GM18511 (cell line): Measurements from ENCODE around the gene PLXNA2.

Source experiments
- ATAC-seq: cut with Tn5 transposase; IDR thresholded peaks from one replicate; pipeline ENCODE4 v1.9.1; 2021; ENCODE audit warnings: mild to moderate bottlenecking, moderate library complexity; ENCODE audit not compliant: unreplicated experiment

PLXNA2 gene

DNA sequence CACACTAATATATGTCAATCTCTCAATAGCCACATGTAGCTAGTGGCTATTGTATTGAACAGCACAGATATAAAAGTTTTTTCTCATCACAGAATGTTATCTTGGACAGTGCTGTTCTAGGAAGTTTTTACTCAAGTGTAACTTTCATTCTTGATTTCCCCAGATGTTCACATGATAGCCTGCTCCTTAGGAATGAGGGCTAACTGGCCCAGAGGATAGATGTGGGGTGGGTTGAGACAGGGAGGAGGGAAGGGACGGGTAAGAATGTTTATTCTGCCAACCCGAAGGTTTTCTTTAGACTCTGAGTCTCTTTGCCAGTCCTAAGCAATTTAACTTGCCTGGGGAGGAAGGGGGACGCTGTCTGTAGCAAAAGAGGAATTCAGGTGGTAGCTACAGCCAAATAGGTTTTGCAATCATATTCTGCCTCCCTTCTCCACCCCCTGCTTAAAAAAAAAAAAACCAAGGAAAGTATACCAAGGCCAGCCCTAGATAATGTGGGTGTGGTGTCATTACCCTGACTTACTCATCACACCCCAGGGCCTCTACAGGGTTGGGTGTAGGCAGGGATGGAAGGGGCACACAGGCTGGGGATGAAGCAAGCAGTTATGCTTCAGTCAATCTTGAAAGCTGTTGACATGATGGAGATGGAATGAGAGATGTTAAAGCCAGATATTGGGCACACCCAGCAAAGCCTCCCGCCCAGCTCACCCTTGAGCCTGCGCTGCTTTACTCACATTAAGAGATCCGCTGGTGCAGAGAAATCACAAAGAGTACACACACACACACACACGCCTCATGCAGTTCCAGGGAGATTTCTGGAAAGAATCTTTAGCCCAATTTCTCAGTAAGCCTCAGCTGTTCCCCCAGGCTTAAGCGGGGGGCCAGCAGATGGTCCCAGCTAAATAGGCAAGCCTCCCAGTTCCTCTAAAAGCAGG, 59.9 kb downstream of the PLXNA2 start:
- ATAC-seq: no peak

DNA sequence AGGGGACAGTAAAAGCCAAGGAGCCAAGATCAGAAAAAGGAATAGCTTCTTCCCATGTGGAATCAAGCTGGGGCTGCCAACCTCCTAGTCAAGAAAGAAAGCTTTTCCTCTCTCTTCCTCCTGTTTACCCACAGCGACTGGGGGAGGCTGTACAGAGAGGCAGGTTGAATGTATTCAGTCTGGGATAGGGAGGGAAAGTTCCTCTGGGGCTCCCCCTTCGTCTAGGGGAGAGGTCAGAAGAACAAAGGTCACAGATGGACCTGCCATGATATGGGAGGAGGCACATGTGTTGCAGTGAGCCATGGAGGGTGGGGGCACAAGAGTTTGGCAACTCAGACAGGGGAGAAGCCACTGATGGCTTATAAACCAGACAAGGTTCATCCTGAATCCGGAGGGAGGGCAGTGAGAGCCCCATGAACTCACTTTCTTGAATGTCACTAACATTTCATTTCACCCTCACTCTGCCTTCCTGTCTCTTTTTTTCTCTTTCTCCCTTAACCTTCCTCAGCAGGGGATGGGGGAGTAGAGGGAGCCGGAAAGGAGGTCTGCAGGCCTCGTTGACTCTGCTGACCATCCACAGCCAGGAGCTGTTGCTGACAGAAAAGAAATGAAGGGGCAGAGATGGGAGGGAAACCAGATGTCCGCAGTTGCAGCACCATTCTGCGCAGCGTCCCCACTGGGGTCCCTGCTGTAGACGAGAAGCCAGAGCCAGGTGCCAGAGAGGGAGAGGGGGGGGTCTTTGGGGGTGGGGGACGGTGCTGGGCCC, 61.1 kb downstream of the PLXNA2 start:
- no peak for ATAC-seq

DNA sequence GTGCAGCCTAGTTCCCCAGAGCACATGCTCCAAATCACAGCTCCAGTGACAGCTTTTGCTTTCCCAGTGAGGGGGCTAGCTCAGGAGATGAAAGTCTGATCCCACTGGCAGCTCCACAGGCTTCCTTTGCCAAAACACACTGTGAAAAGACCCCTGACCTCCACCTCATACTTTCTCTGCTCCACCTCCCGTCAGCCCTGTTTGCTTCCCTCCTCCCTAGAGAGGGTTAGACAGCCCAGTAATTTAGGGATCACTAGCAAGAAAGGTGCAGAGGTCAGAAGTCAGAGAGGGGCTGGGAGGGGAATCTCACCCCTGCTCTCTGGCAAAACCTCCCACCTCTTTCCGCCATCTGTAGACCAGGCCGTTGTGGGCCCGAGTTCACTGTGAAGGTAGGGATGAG, 62.8 kb downstream of the PLXNA2 start:
- ATAC-seq: no peak

DNA sequence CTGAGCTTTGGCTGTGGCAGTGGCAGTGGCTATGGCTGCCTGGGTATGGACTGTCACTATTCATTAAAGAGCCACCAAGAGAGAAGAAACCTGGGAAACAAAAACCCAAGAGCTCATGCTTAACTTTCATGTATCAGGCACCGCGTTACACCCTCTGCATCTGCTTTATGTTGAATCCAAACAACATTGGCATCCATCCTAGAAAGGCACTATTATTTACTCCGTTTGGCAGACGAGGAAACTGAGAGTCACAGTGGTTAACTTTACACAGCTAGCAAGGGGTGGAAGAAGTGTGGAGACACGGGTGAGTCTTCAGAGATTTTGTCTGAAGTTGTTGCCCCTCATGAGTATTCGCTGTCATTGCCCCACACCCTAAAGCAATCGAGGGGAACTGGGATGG, 63.8 kb downstream of the PLXNA2 start:
- ATAC-seq: no peak

DNA sequence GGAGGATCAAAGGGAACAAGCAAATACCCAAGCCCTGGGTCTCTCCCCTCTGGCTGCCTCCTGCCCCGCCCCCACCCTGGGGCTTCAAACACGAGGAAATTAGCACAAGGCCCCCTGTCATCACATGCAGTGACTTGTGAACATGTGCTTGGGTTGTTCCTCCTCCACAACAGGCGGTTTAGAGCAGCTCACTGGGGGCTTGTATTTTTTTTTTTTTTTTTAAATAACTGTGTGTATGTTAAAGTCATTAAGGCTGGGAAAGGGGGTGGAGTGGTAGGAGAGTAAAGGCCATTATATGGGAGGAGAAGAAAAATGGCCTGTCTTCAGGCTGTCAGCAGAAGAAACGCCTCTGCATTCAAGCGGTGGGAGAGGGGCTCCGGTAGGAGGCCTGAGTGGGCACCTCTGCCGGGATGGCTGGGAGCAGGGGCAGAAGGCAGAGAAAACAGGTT, 64.2 kb downstream of the PLXNA2 start:
- ATAC-seq: no peak

DNA sequence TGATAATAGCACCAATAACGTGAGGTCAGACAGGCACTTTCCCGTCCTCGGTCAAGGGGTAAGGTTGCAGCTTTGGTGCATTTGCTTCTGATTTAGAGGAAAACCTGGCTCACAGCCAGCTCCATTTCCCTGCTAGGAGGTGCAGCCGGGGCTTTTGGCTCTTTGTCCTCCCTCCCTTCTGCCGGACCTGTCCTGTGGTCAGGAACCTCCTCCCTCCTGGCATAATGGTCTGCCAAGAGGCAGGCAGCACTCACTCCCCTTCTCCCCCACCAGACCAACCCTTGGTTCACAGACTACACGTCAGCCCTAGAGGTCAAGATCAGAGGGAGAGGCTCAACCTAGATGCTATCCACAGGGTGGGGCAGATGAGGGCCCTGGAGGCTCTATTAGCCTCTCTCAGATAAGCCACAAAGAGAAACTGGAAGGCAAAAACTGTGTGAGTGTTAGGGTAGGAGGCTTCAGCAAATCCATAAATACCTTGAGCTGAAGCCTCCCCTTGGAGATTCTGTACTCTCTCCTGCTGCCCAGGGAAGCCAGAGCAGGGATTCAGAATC, 64.8 kb downstream of the PLXNA2 start:
- no peak for ATAC-seq

DNA sequence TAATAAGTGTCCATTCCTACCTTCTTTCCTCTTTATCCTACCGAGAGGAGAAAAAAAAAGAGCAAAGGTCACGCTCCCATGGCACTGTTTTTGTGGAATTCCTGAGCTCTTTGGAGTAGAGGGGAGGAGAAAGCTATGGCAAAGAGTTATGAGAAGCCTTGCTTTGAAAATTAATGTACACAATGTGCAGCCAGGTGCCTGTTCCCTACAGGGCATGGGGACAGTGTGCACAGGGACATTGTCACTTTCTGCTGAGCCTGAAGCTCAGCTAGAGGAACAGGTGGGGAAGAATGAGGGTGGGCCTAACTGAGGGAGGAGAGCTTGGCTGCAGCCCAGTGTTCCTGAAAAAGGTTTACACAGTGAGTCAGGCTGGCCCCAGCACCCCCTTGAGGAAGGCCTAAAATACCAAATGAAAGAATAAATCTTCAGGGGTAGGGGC, 66.1 kb downstream of the PLXNA2 start:
- no peak for ATAC-seq

DNA sequence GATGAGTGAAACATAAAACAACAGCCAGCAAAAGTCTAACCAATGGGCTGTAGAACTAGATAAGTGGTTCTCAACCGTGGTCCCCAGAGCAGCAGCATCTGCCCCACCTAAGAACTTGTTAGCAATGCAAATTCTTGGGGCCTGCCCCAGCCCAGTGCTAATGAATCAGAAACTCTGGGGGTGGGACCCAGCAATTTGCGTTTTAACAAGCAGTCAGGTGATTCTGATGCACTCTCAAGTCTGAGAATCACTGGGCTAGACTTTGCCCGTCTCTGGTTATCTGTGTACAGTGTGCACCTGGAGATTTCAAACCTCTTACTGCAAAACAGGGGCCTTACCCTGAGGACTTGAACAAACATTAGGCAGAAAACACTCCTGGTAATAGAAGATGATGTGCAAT, 66.5 kb downstream of the PLXNA2 start:
- ATAC-seq: peak; percentile 64

DNA sequence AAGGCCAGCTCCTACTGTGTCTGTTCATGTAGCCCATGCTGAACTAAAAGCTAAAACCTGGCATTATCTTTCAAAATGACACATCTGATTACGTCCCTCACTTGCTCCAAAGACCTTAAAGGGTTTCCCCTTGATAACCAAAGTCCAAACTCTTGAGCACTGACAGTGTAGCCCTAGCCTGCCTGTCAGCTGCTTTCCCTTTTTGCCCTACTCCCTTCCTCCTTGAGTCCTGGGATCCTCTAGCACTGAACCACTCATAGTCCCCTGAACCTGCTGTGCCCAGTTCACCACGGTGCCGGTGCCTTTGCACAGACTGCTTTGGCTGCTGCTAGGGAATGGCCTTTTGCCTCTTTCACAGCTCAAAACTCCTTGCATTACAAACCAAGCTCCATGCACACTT, 67.5 kb downstream of the PLXNA2 start:
- ATAC-seq: no peak

DNA sequence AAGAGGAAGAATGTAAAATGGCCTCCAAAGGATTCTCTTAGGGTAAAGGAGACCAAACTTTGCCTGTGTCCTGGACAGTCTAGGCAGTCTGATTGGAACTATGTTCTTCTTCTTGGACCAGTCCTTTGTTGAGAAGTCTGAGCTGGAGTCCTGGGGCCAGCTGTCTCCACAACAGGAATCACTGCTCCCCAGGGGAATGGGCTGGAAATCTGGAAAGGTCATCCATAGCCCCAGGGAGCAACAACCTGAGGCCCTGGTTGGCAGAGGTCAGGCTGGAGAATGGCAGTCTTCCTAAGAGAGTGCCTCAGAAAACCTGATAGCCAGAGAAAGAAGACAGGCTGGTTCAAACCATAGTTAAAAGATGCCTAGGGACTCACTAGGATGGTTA, 68.7 kb downstream of the PLXNA2 start:
- ATAC-seq: no peak

DNA sequence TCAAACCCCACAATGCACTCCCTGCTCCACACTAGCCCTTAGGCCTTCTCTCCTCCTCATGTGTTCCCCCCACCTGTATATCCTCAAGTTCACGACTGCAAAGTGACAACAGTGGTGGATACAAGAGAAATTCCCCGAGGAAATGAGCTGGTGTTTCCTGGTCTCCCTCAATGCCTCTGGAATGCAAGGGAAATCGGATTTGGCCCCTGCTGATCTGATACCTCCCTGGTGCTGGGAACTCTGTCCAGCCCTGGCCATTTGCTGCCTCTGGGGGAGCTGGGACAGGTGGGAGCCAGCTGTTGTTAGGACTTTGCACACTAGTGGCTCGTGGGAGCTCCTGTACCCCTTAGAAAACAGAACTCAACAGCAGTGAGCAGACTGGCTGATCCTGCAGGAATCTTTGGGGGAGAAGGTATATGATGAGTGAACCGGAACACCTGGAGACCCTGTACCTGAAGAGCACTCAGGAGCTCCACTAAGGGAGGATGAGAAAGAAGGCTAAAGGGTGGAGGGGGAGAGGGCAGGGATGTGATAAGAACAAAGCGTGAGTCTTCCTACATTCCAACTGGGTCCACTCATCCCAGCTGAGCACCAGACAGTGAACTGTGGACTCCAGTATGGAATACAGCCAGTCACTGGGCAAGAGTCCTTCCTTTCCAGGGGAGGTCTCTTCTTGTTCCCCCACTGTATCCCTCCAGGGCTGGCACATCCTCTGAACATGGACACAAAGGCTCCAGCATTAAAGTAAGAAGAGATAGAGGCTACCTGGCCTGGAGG, 69.3 kb downstream of the PLXNA2 start:
- no peak for ATAC-seq

DNA sequence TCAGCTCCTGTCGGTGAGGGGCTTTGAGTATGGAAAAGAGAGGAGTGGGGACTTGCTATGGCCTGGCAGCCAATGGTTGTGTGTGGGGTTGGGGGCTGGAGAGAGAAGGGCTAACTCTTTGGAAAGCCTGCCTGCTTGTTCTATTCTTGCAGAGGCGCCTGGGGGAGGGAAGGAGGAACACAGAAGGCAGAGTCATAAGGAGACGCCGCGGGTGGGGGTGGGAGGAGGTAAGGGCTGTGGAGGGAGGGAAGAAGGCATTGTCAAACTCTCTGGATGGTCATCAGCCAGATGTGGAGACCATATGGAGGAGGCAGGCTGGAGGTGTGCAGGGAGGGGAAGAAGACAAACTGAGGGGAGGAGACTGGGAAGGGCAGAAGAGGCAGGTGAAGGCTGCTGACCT, 70.0 kb downstream of the PLXNA2 start:
- ATAC-seq: no peak

DNA sequence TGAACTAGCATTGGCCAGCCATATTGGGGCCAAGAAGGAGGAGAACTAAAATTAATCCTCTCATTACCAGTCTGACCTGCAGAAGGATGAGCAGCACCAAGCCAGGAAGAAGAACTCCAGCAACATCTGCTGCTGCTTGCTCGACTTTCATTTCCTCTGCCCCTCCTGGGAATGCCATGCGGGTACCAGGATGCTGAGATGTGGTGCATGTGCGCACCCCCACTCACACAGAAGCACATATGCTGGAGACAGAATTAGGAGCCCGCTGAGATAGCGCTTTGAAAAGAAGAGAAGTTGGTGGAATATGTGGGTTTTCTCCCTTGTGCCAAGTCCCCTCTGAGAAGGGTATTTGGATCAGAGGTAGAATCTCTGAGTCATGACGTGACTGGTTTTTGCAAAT, 70.4 kb downstream of the PLXNA2 start:
- no peak for ATAC-seq

DNA sequence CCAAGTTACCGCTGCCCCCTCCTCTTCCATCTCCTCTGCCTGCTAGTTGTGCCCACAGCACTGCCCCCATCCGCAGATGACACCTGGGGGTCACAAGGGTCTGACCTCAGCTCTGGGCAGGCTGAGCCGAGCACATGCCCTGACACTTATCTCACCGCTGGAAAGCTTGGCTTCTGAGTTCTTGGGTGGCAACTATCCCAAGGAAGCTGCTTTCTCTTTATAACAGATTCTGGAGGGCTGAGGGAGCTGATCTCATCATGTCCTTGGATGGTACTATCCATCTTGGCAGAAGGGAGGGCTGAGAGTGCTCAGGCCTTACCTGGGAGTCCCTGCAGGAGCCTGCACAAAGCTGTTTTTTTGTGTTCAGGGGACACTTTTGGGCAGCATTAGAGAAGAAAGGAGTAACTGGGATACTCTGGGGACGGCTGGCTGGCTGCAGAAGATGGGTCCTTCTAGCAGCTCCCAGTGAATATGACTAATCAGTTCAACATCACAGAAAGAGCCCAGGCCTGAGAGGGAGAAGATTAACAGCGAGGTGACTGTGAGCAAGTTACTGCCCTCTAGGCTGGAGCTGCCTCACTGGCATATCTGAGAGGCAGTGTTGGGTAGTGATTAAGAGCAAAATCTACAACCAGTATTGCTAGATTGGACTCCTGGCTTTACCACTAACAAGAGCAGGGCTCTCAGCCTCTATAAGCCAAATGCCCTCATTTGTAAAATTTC, 71.6 kb downstream of the PLXNA2 start:
- no peak for ATAC-seq

DNA sequence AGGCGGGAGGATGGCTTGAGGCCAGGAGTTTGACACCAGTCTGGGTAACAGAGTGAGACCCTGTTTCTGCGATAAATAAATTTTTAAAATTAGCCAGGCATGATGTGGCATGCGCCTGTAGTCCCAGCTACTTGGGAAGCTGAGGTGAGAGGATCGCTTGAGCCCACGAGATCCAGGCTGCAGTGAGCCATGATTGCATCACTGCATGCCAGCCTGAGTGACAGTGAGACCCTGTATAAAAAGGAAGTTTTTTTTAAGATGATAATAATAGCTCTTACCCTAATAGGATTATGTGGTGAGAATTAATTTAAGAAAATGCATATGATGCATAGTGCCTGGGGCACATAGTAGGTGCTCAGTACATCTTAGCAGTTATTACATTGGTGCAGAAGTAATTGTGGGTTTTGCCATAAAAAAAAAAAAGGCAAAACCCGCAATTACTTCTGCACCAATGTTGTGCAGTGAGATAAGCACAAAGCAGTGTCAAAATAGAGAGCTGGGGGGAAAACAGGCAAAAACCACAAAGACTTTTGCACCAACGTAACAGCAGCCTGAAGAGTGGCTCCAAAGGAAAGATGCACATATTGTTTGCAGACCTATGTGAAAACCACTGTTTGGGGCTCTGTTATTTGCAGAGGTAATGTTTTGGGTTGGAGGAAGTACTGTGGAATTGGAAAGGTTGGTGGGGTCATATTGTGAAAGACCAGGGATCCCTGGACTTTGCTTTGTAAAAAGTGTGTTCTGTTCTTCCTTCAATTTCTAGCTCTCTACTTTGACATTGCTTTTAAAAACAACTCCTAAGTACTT, 72.4 kb downstream of the PLXNA2 start:
- ATAC-seq: no peak

DNA sequence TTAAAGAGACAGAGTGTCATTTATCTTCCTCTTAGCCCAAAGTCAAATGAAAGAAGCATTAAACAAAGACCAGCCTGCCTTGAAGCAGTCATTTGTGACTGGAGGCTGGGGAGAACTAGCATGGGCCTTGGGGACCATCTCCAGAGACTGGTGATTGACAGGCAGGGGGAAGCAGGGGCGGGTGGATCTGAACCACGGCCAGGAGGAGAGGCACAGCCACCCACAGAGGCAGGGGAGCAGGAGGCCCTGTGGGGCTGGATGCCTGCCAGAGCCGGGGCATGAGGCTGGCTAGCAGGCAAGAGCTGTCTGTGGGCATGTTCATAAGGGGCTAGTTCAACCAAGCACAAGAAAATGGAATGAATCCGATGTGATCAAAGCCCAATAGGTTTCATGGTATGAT, 73.9 kb downstream of the PLXNA2 start:
- no peak for ATAC-seq

DNA sequence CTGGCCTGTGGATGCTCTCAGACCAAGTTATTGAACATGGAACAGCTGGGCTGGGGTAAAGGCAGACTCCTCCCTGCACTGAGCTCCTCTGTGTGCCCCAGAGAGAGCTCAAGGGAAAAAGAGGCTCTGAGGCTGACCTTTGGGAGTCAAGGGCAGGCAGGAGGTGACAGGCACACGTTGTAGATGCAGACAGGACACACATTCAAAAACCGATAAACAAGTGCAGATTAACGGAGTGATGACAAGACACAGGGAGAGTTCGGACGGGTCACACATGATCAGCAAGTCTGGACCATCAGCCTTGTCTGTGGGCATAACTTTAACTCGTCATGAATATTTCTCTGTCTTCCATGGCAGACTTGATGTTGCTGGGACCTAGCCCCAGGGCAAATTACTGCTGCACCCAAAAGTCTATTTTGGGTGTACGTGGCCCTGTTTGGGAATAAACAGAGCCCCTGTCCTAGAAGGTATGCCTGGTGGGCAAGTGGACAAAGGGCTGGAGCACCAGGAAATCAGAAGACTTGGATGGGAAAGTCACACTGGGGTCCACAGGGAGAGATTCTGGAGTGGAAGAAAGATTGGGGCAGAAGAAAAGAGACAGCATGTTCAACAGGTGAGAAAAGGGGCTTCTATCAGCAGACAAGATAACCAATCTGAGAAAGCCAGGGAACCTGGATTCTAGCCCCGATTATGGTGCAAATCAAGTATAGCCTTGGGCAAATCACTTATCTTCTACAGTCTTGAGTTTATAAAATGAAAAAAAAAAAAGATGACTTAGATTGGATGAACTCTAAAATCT, 74.9 kb downstream of the PLXNA2 start:
- ATAC-seq: no peak

DNA sequence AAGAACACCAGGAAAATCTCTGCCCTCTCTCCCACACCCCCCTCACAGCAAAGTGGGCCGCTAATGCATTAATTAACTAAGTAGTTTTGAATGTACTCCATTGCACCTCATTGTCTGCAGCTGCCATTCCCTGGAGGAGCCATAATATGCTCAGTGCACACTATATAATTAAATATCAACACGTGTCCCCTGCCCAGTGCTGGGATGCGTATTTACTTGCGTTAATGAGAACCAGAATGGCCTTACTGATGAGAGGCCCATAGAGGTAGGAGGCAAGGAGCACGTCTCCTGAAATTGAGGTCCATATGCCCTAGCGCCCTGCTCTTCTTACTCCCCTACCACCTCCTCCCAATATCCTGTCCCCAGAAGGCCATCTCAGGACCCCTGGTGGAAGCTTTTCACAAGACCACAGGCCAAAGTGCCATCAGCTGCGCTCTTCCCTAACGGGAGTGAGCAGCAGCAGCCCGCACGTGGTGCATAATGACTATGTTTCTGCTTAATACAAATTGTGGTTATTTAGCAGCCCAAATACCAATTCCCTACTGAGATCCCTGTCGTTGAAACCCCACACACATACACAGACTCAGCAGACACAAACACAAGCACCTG, 76.8 kb downstream of the PLXNA2 start:
- no peak for ATAC-seq
